ENCODE results near the gene IL17A. TPM values are rescaled to one million over a fixed set of nuclear protein-coding genes. Genes with fewer than 3 reads are reported as not detected.
"Not testable (repeated sequence)": the region's sequence is repeated elsewhere in the genome, so short reads cannot be mapped to it uniquely, and the experiment has no call there.

The IL17A gene
- total RNA-seq, 3 donors from 2014 or later, result not detected

DNA sequence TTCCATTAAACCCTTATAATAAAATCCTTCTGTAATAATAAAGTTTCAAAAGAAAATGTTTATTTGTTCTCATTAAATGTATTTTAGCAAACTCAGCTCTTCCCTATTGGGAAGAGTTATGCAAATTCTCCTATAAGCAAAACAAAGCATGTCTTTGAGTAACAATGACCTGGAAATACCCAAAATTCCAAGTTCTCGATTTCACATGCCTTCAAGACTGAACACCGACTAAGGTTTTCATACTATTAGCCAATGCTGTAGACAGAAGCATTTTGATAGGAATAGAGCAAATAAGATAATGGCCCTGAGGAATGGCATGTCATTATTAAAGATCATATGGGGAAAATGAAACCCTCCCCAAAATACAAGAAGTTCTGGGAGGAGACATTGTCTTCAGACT, 3.8 kb downstream of the IL17A start:
- H3K27ac ChIP-seq, result no peak overlapping the region
- no peaks in the 10 kb centered on the region for H3K27me3 ChIP-seq
- intact Hi-C loops (cut with DNase I; ENCODE audit: low total_unique reads), result no loop called here
- H3K4me3 ChIP-seq, result no peak overlapping the region
- H3K4me1 ChIP-seq, result no peaks in the 10 kb centered on the region
- TF ChIP-seq POLR2A (IDR thresholded peaks at IDR 0.05), result no peak
- no peaks in the 10 kb centered on the region for H3K36me3 ChIP-seq
- DNase-seq (ENCODE audit: low spot score in 2 of 2), result no peak
- H3K9me3 ChIP-seq, result no peaks in the 10 kb centered on the region

DNA sequence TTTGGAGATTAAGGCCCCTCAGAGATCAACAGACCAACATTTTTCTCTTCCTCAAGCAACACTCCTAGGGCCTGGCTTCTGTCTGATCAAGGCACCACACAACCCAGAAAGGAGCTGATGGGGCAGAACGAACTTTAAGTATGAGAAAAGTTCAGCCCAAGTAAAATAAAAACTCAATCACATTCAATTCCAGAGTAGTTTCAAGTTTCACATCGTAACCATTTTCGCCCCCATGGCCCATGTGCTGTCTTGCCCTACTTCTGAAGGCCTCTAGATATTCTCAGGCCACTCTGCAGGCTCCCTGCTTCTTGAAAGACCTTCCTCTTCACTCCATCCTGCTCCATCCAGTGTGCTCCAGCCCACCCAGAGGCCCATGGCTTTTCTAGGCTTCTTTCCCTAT, 4.2 kb downstream of the IL17A start:
- intact Hi-C loops (cut with DNase I; ENCODE audit: low total_unique reads), result no loop called here
- Histone ChIP-seq H3K27me3 (no peaks in the 10 kb centered on the region), H3K4me1 (no peaks in the 10 kb centered on the region), H3K36me3 (no peaks in the 10 kb centered on the region), H3K27ac (no peak overlapping the region), H3K9me3 (no peaks in the 10 kb centered on the region), H3K4me3 (no peak overlapping the region)
- no peak for DNase-seq (ENCODE audit: low spot score in 2 of 2)
- TF ChIP-seq CTCF (IDR thresholded peaks at IDR 0.05) (no peak), POLR2A (IDR thresholded peaks at IDR 0.05) (no peak), POLR2AphosphoS5 (IDR thresholded peaks at IDR 0.05) (no peak)

GRCh38 chr6:52191824-52192223, 5.6 kb downstream of the IL17A start:
- no peak overlapping the region for H3K27ac ChIP-seq
- H3K36me3 ChIP-seq, result no peaks in the 10 kb centered on the region
- no peaks in the 10 kb centered on the region for H3K27me3 ChIP-seq
- no peak overlapping the region for H3K4me3 ChIP-seq
- H3K9me3 ChIP-seq, result no peaks in the 10 kb centered on the region
- no peak for TF ChIP-seq POLR2A (IDR thresholded peaks at IDR 0.05)
- TF ChIP-seq POLR2AphosphoS5 (IDR thresholded peaks at IDR 0.05), result no peak
- TF ChIP-seq CTCF (IDR thresholded peaks at IDR 0.05), result no peak
- intact Hi-C loops (cut with DNase I; ENCODE audit: low total_unique reads), result no loop called here
- no peak for DNase-seq (ENCODE audit: low spot score in 2 of 2)
- no peaks in the 10 kb centered on the region for H3K4me1 ChIP-seq

DNA sequence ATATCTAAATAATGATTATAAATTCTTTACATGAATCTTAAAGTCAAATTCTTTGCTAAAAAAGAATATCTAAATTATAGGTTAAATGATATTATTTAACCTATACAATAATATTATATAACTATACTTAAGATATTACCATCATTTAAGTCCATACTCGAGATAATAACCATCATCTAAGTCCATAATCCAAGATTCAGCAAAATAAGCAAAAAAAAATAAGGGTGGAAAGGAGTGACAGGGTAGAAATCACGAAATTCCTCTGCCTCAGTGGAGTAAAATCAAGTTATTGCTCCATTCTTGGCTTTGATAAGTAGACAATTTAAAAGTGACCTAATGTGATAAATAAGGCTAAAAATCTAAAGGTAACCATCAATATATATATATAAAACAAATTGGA, 9.7 kb downstream of the IL17A start:
- no peaks in the 10 kb centered on the region for H3K36me3 ChIP-seq
- H3K9me3 ChIP-seq, result peaks cover 4 to 13% of the 10 kb centered on the region in 2 donors
- DNase-seq (ENCODE audit: low spot score in 2 of 2), result no peak
- no peak for TF ChIP-seq CTCF (IDR thresholded peaks at IDR 0.05)
- TF ChIP-seq POLR2A (IDR thresholded peaks at IDR 0.05), result no peak
- TF ChIP-seq POLR2AphosphoS5 (IDR thresholded peaks at IDR 0.05), result no peak
- intact Hi-C loops (cut with DNase I; ENCODE audit: low total_unique reads), result no loop called here
- no peaks in the 10 kb centered on the region for H3K4me1 ChIP-seq
- no peaks in the 10 kb centered on the region for H3K27me3 ChIP-seq
- H3K4me3 ChIP-seq, result no peak overlapping the region
- H3K27ac ChIP-seq, result no peak overlapping the region

GRCh38 chr6:52200088-52200487, 13.9 kb downstream of the IL17A start:
- H3K27ac ChIP-seq; H3K27me3 ChIP-seq; H3K4me3 ChIP-seq; intact Hi-C loops (cut with DNase I; ENCODE audit: low total_unique reads); H3K4me1 ChIP-seq; DNase-seq (ENCODE audit: low spot score in 2 of 2); H3K36me3 ChIP-seq: not testable (repeated sequence)
- peaks cover 4 to 15% of the 10 kb centered on the region in 2 donors for H3K9me3 ChIP-seq

DNA sequence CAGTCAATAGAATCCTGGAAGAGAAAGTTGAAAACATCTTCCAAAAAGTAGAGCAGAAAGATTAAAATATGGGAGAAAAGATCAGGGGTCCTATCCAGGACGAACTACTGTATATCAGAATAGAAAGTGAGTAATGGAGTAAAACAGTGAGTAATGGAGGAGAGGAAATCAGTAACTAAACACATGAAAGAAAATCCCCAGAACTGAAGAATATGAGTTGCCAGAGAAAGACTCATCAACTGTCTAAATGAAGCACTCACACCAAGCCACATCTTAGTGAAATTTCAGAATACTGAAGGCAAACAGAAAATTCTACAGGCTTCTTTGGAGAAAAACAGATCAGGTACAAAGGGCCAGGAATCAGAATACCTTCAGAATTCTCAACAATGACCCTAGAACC, 14.9 kb downstream of the IL17A start:
- H3K9me3 ChIP-seq, result peaks cover 4 to 15% of the 10 kb centered on the region in 2 donors
- H3K27me3 ChIP-seq, result no peaks in the 10 kb centered on the region
- no peak for TF ChIP-seq CTCF (IDR thresholded peaks at IDR 0.05)
- no peak for TF ChIP-seq POLR2AphosphoS5 (IDR thresholded peaks at IDR 0.05)
- no peak for TF ChIP-seq POLR2A (IDR thresholded peaks at IDR 0.05)
- intact Hi-C loops (cut with DNase I; ENCODE audit: low total_unique reads), result no loop called here
- H3K36me3 ChIP-seq, result no peaks in the 10 kb centered on the region
- H3K4me1 ChIP-seq, result no peaks in the 10 kb centered on the region
- H3K4me3 ChIP-seq, result no peak overlapping the region
- H3K27ac ChIP-seq, result no peak overlapping the region
- no peak for DNase-seq (ENCODE audit: low spot score in 2 of 2)

Data from breast epithelium (tissue), 4 donors.